Right ventricle myocardium superior (tissue), 1 donor: ENCODE measurements around the gene AP1G2. TPM values are rescaled to one million over a fixed set of nuclear protein-coding genes. Genes with fewer than 3 reads are reported as not detected.
"Not testable (repeated sequence)": the region's sequence is repeated elsewhere in the genome, so short reads cannot be mapped to it uniquely, and the experiment has no call there.

Source experiments
- ATAC-seq: fragments of 200-7000 bp; cut with Tn5 transposase; one replicate; pipeline ENCODE4 v1.9.1; 2020; ENCODE audit warnings: mild to moderate bottlenecking; ENCODE audit not compliant: poor library complexity
- DNase-seq: peaks from one replicate; pipeline ENCODE4 v3.0.0-alpha.2; 2020
- intact Hi-C: fragments of 100-400 bp; cut with DNase I; formaldehyde crosslinking; loops from one replicate; pipeline ENCODE4 v1.11.2; 2022
- long read RNA-seq: library from polyadenylated mRNA; unstranded; transcript quantifications from one replicate; pipeline ENCODE4 v2.0.0, GENCODE V29; 2021
- total RNA-seq: library from RNA; stranded (reverse); fragmentation: NEBNext Ultra II Directional; extraction: Animal tissue kit (Norgen Biotek cat#: 25700); gene quantifications from one replicate; pipeline ENCODE4 v1.2.1, GENCODE V29; 2021
- donor health status: DM: no; HTN: yes; CAD: no; lungs with severe emphysema.

AP1G2 gene, protein sequence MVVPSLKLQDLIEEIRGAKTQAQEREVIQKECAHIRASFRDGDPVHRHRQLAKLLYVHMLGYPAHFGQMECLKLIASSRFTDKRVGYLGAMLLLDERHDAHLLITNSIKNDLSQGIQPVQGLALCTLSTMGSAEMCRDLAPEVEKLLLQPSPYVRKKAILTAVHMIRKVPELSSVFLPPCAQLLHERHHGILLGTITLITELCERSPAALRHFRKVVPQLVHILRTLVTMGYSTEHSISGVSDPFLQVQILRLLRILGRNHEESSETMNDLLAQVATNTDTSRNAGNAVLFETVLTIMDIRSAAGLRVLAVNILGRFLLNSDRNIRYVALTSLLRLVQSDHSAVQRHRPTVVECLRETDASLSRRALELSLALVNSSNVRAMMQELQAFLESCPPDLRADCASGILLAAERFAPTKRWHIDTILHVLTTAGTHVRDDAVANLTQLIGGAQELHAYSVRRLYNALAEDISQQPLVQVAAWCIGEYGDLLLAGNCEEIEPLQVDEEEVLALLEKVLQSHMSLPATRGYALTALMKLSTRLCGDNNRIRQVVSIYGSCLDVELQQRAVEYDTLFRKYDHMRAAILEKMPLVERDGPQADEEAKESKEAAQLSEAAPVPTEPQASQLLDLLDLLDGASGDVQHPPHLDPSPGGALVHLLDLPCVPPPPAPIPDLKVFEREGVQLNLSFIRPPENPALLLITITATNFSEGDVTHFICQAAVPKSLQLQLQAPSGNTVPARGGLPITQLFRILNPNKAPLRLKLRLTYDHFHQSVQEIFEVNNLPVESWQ
- 10.7 TPM for total RNA-seq
- long read RNA-seq, partial matches to known transcripts, result 1 of 24 reads
- long read RNA-seq, other reads (novel, unspliced or antisense), result 19 of 24 reads

DNA sequence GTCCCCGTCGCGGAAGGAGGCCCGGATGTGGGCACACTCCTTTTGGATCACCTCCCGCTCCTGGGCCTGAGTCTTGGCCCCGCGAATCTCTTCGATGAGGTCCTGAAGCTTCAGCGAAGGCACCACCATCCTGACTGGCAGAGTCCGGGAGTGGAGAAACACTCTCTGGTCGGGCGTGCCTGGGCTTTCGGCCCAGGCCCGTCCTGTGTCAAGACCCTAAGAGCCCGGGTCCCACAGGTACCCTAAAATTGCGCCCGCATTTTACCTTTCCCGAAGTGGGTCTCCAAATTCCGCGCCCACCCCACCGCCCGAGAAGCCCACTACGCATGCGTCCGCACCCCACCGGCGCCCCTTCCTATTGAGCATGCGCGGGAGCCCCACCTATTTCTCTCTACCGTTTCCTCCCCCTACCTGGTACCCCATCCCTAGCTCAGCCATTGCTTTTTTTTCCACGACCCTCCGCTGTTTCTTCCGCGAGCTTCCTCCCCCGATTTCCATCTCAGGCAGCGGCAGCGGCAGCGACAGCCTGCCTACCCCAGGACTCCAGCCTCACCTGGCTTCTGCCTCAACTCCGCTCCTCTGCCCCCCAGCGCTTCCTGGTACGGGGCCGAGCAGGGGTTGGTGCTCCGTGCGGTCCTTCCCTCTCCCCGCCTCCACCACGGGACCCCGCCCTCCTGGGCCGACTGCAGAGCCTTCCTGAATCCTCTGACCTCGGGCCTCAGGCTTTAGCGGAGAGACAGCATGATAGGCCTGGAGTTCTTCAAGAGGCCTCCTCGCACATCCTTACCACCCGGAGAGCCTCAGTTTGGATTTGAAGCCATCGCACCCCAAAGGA is at the start of gene AP1G2:
Gene AP1G2, minus strand, starts transcription at position 606 of the 835 bp plus-strand sequence. Its CDS starts 477 bp downstream, at position 129.
- DNase-seq (peak; percentile 91), ATAC-seq (peak; percentile 72)
- intact Hi-C loops, result loop anchor here (10.0 kb wide), 2 partner anchors 243 to 303 kb away; partner anchors contain the start of gene PABPN1

DNA sequence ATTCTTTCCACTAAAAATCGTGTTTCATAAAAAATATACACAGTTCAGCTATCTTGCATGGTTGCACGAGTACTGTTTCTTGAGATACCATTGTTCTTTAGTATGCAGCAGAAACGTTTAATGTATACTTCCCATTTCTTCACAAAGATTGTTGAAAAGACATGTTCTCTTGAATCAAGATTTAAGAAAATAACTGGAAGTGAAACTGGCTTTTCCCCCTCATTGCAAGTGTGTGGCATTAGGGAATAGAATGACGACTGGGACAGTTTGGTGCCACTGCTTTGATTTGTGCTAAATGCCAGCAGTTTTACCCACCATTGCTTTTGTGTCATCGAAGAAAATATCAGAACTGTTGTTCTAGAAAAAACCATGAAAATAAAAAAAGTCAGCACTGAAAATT is 48.3 kb upstream of the AP1G2 start:
- intact Hi-C loops, result no loop called here
- DNase-seq (no peak), ATAC-seq (no peak)

DNA sequence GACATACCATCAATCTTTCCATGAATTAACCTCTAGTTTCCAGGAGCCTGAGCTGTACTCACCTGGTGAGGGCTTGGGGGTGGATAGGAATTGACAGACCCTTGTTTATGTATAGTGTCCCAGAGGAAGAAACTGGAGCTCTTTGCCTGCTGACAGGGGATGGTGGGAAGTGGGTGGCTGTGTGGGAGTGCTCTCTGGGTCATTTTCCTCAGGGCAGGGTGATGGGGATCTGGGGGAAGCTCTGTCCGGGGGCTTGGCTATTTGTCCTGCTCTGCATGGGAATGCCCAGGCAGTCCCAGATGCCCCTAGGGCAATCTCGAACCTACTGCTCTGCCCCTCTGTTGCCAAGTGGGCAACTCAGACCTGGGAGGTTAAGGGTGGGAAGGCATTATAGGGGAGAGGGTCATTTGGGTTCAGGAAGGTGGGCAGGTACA is 46.8 kb upstream of the AP1G2 start:
- intact Hi-C loops, result no loop called here
- DNase-seq, result no peak
- ATAC-seq, result no peak

DNA sequence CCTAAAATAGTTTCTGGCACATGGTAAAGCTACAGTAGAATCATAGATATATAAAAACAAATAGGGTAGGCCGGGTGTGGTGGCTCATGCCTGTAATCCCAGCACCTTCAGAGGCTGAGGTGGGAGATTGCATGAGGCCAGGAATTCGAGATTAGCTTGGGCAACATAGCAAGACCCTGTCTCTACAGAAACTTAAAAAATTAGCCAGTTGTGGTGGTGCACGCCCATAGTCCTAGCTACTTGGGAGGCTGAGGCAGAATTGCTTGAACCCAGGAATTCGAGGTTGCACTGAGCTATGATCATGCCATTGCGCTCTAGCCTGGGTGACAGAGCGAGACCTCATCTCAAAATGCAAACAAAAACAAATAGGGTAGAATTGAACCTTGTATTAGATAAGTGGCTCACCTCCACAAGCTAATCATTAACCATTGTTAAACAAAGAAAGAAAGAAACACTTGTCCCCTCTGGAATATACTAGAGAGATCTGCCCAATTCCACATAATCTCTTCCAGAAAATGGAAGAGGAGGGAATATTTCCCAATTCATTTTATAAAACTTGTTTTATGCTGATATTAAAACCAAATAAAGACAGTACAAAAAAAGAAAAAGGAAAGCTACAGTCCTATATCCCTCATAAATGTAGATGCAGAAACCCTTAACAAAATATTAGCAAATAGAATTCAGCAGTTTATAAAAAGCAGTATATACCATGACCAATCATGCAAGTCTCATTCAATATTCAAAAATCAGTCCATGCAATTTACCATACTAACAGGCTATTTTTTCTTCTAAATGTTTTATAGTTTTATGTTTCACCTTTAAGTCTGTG is 45.9 kb upstream of the AP1G2 start:
- DNase-seq, result no peak
- no peak for ATAC-seq
- intact Hi-C loops, result no loop called here

DNA sequence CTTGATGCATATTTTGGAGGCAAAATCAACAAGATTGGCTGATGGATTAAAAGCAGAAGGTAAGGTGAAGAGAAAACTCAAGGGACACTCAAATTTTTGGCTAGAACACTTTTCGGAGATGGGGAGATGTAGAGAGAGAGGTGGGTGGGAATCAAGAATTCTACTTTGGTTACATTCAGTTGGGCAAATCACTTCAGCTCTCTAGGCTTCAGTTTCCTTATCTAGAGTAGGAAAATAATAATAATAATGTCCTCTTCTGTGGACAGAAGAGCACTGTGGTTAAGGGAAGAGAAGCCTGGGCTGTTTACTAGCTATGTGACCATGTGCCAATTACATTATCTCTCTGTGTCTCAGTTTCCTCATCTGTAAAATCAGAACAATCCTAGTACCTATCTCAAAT is 45.2 kb upstream of the AP1G2 start:
- no peak for DNase-seq
- ATAC-seq, result no peak
- intact Hi-C loops, result no loop called here

DNA sequence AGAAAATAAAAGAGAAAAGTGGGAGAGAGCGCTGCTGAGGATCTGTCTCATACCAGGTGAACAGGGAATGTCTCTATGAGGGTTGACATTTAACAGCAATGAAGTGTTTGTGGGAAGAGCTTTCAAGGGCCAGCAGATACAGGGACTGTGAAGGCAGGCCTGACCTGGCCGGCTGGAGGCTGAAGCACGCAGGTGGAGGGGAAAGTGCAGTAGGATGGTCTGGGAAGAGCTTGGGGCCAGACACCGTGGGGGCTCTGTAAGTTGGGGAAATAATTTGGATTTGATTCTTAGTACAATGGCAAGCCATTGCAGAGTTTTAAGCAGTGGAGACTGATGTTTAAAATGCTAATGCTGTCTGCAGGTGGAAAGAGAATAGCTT is 44.8 kb upstream of the AP1G2 start:
- intact Hi-C loops, result no loop called here
- ATAC-seq (no peak), DNase-seq (no peak)

DNA sequence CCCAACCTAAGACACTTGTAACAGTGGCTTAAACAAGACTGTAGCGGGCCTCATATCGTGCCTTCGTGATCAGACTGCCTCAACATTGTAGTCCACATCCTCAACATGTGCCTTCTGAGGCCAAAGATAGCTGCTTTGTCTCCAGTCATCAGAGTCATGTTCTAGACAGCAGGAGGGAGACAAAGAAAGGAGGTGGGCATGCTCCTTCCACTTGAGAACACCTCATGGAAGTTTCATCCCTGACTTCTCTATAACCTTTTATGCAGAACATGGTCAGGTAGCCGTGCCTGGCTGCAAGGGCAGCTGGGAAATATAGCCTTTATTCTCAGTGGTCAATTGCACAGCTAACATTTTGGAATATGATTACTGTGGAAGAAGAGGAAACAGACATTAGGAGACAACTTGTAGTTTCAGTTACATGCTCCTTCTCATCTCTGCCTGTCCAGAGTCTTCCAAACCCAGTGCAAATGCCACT is 43.3 kb upstream of the AP1G2 start:
- intact Hi-C loops, result no loop called here
- ATAC-seq (no peak), DNase-seq (no peak)

DNA sequence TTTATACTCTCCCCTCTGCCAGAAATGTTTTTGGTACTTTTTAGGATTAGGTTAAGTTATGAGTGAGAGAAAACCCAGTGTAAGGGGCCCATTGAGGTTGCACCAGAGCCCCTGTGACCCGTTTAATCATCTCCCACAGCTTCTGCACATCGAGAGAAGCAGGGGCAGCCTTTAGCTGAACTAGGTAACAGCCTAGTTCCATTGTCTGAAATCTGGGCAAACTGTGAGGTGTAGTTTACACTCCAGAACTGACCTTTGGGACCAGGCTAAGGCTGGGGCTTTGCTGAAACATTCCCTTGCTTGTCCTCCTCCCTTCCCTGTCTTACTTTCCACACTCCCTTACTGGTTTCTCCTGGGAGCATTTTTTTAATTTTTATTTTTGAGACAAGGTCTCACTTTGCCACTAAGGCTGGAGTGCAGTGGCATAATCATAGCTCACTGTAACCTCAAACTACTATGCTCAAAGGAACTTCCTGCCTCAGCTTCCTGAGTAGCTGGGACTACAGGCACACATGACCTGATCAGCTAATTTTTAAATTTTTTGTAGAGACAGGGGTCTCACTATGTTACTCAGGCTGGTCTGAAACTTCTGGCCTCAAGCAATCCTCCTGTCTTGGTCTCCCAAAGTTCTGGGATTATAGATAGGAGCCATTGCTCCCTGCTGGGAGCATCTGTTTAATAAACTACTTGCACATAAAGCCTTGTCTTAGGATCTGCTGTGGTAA is 42.7 kb upstream of the AP1G2 start:
- no peak for DNase-seq
- ATAC-seq, result no peak
- intact Hi-C loops, result no loop called here

DNA sequence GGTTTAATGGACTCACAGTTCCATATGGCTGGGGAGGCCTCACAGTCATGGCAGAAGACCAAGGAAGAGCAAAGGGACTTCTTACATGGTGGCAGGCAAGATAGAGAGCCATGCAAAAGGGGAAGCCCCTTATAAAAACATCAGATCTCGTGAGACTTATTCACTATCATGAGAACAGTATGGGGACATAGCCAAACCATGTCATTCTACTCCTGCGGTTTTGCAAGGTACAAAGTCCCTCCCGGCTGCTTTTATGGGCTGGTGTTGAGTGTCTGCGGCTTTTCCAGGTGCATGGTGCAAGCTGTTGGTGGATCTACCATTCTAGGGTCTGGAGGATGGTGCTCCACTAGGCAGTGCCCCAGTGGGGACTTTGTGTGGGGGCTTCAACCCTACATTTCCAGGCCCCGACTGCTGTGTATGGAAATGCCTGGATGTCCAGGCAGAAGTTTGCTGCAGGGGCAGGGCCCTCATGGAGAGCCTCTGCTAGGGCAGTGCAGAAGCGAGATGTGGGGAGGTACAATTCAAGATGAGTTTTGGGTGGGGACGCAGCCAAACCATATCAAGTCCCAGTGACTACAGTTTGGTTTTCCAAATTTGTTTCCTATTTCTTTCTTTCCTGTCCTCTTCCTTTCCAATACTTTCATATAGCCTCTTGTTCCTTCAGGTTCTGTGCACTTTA is 42.0 kb upstream of the AP1G2 start:
- DNase-seq, intact Hi-C loops, ATAC-seq: not testable (repeated sequence)

DNA sequence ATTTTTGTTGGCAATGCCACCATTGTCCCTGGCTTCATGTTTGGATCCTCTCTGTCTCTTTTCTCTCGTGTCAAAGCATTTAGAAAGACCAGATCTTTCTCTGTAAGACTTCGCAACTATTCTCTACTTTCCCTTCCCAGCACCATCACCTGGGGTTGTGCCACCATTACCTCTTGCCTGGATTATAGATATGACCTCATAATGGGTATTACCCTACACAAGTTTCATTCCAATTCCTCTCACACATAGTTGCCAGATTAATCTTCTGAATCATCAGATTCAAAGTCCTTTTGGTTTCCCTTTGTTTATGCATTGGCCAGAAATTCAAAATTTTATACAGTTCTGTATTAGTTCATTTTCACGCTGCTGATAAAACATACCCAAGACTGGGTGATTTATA is 41.4 kb upstream of the AP1G2 start:
- no peak for DNase-seq
- ATAC-seq, result no peak
- intact Hi-C loops, result no loop called here

DNA sequence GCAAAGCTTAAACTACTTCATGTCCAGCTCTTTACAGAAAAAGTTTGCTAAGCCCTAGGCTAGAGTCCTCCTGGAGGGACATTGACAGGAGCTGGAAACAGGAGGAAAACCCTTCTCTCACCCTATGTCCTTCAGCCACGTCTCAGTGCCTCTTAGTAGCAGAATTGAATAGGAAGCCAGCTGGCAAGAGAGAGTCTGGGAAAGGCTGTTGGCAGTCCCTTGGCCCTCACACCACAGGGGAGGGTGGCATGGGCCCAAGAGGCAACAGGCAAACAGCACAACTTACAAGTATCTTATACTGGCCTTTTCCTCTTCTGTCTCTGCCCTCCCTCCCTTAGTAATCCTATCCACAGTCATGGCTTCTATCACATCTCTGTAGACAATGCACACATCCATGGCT is 40.9 kb upstream of the AP1G2 start:
- peak; percentile 64 for DNase-seq
- intact Hi-C loops, result no loop called here
- ATAC-seq, result peak; percentile 85

DNA sequence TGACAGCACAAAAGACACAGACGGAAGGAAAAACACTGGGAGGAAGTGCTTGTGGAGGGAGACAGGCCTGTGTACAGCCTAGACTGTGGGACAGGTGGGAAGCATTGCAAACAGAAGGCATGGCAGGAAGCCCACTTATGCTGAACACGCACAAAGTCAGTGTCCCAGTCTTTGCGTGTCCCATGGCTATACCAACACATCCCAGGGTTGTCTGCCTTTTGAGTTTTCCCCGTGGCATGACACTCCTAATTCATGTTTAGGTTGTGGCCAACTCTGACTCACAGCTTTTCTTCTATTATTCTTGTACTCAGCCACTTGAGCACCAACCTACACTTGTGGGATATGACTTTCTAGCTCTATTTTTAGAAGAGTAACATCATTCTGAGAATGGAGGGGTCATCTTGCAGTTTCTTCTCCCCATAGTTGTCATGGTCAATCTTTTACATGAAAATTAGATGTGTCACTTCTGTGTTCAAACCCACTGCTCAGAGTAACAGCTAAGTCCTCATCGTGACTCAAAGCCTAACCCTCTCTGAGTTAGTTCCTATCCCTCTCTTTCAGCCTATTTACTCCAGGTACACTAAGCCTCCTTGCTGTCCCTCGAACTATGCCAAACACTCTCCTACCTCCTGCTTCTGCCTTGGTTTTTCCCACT is 38.5 kb upstream of the AP1G2 start:
- no peak for DNase-seq
- ATAC-seq, result no peak
- intact Hi-C loops, result no loop called here

DNA sequence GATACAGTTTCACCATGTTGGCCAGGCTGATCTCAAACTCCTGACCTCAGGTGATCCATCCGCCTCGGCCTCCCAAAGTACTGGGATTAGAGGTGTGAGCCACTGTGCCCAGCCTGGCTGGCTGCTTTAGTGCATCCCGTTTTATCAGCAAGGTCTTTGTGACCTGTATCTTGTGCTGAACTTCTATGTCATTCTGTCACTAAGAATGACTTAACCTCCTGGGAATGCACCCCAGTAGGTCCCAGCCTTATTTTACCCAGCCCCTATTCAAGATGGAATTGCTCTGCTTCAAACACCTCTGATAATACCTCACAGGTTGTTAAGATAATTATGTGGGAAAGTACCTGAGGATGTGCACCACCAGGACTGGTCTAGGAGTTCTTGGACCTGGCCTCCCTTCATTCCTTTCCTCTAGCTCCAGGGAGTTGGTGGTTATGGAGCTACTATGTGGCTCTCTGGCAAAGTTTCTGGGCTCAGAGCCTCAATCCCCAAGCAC is 37.1 kb upstream of the AP1G2 start:
- intact Hi-C loops, result no loop called here
- ATAC-seq (no peak), DNase-seq (no peak)

DNA sequence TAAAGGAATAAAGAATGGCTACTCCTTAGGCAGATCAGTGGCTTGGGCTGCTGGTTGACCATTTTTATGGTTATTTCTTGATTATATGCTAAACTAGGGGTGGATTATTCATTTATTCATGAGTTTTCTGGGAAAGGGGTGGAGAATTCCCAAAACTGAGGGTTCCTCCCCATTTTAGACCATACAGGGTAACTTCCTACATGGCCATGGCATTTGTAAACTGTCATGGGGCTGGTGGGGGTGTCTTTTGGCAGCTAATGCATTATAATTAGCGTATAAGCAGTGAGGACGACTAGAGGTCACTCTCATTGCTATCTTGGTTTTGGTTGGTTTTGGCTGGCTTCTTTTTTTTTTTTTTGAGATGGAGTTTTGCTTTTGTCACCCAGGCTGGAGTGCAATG is 36.6 kb upstream of the AP1G2 start:
- no peak for ATAC-seq
- no peak for DNase-seq
- intact Hi-C loops, result no loop called here

DNA sequence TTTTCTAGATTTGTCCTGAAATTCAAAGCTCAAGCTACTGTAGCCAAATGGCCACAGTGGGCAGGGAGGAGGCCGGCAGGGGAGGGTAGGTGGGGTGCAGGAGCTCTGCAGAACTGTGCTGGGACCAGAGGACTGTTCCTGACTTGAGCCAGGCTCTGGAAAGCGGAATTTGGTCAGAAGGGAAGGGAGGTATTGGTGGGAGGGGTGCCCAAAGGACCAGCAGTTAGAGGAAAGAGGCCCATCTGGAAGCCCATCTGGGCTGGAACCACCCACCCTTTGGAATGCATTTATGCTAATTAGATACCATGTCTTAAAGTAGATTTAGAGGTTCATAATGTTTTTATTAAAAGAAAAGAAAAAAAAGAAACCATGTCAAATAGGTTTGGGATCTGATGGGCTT is 35.5 kb upstream of the AP1G2 start:
- no peak for ATAC-seq
- intact Hi-C loops, result no loop called here

More for the DNA sequence above, 35.5 kb upstream of the AP1G2 start:
- DNase-seq, result no peak
